ENCODE measurements around the gene LCE3A.

The LCE3A gene

GRCh38 chr1:152623203-152623844 is 421 bp upstream of the LCE3A start:
- TF ChIP-seq CTCF (IDR thresholded peaks at IDR 0.05; ENCODE audit: low read depth, low read length): no peak
- no peak overlapping the region for H3K4me3 ChIP-seq (ENCODE audit: low read depth, low read length)
- in situ Hi-C loops (cut with HindIII; ENCODE audit: low sequenced_read_pairs): no loop called here
- DNase-seq (ENCODE audit: low read depth, low spot score): no peak

- in situ Hi-C loops (cut with HindIII; ENCODE audit: low sequenced_read_pairs): no loop called here
- TF ChIP-seq CTCF (IDR thresholded peaks at IDR 0.05; ENCODE audit: low read depth, low read length): no peak
Measured at GRCh38 chr1:152621993-152622392, 910 bp downstream of the LCE3A start.

GRCh38 chr1:152613511-152613910 is 9.4 kb downstream of the LCE3A start, which contains the start of gene LCE3B:
TSS of gene LCE3B (plus strand) at chr1:152613811. CDS start at chr1:152613811, 0 bp downstream.
- no peak within 1 kb of the TSS for H3K4me3 ChIP-seq (ENCODE audit: low read depth, low read length)
- no peak for TF ChIP-seq CTCF (IDR thresholded peaks at IDR 0.05; ENCODE audit: low read depth, low read length)
- no peak for DNase-seq (ENCODE audit: low read depth, low spot score)
- in situ Hi-C loops (cut with HindIII; ENCODE audit: low sequenced_read_pairs): no loop called here

More at GRCh38 chr1:152621993-152622392, 910 bp downstream of the LCE3A start:
- H3K4me3 ChIP-seq (ENCODE audit: low read depth, low read length): no peak overlapping the region
- no peak for DNase-seq (ENCODE audit: low read depth, low spot score)

- no peak for TF ChIP-seq CTCF (IDR thresholded peaks at IDR 0.05; ENCODE audit: low read depth, low read length)
- H3K4me3 ChIP-seq (ENCODE audit: low read depth, low read length): no peak within 1 kb of the TSS
- DNase-seq (ENCODE audit: low read depth, low spot score): no peak
- in situ Hi-C loops (cut with HindIII; ENCODE audit: low sequenced_read_pairs): no loop called here
Measured at GRCh38 chr1:152599934-152600333, 23.0 kb downstream of the LCE3A start, which contains the start of gene LCE3C. TSS of gene LCE3C (plus strand) at chr1:152600234. CDS start at chr1:152600732, 498 bp downstream.

GRCh38 chr1:152596986-152597385 is 25.9 kb downstream of the LCE3A start:
- DNase-seq (ENCODE audit: low read depth, low spot score): no peak
- in situ Hi-C loops (cut with HindIII; ENCODE audit: low sequenced_read_pairs): no loop called here
- no peak for TF ChIP-seq CTCF (IDR thresholded peaks at IDR 0.05; ENCODE audit: low read depth, low read length)
- H3K4me3 ChIP-seq (ENCODE audit: low read depth, low read length): no peak overlapping the region

- H3K4me3 ChIP-seq (ENCODE audit: low read depth, low read length): no peak overlapping the region
- no peak for DNase-seq (ENCODE audit: low read depth, low spot score)
- TF ChIP-seq CTCF (IDR thresholded peaks at IDR 0.05; ENCODE audit: low read depth, low read length): no peak
- in situ Hi-C loops (cut with HindIII; ENCODE audit: low sequenced_read_pairs): no loop called here
Measured at GRCh38 chr1:152585586-152585985, 37.3 kb downstream of the LCE3A start.

All from astrocyte of the spinal cord (primary cell).